IMR-90 (cell line): ENCODE results near the gene FABP6.

Source experiments
- CHD1 ChIP-seq: IDR thresholded peaks from 2 replicates; pipeline ENCODE4 v1.6.1; 2012; ENCODE audit warnings: low read depth, low read length, improper control_type of control experiment
- CTCF ChIP-seq: conservative IDR thresholded peaks from 2 replicates; pipeline ENCODE4 v1.5.1; 2012; ENCODE audit warnings: mild to moderate bottlenecking, low read depth, low read length, improper control_type of control experiment
- FOS ChIP-seq: fragments of 150-350 bp; IDR thresholded peaks from 2 replicates; pipeline ENCODE4 v1.6.1; 2016; ENCODE audit warnings: low read depth, low read length
- POLR2A ChIP-seq: IDR thresholded peaks from 2 replicates; pipeline ENCODE4 v1.6.1; 2012; ENCODE audit warnings: mild to moderate bottlenecking, low read depth, low read length
- TF ChIP-seq, protein P1 (sequence below): fragments of 150-350 bp; IDR thresholded peaks from 2 replicates; pipeline ENCODE4 v1.6.1; 2017; ENCODE audit warnings: mild to moderate bottlenecking, antibody characterized with exemption, low read length, low read depth

- TF ChIP-seq, protein P1, sequence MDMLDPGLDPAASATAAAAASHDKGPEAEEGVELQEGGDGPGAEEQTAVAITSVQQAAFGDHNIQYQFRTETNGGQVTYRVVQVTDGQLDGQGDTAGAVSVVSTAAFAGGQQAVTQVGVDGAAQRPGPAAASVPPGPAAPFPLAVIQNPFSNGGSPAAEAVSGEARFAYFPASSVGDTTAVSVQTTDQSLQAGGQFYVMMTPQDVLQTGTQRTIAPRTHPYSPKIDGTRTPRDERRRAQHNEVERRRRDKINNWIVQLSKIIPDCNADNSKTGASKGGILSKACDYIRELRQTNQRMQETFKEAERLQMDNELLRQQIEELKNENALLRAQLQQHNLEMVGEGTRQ = no peak
- TF ChIP-seq CTCF (no peak), POLR2A (no peak), FOS (no peak), CHD1 (no peak)
These were observed 8.3 kb downstream of the FABP6 start for GRCh38 chr5:160237571-160238093.
